Measurements from ENCODE around the gene PDE7B.

Gene PDE7B

GRCh38 chr6:136236466-136237293 lies 385.2 kb downstream of the PDE7B start:
- DNase-seq (ENCODE audit: low read depth in 2 of 2), result no peak

GRCh38 chr6:136244061-136244616 lies 392.6 kb downstream of the PDE7B start:
- no peak for DNase-seq (ENCODE audit: low read depth in 2 of 2)

Measured in activated CD4-positive, alpha-beta T cell treated with anti-CD3 and anti-CD28 coated beads for 24 hours (primary cell).